MM.1S (cell line): ENCODE results near the gene BCAS4.

Source experiments
- DNase-seq: peaks from one replicate; pipeline ENCODE4 v3.0.0-alpha.2; 2015
- H2AFZ ChIP-seq: fragments of 300-600 bp; sonication (generic); 2 replicates; pipeline ENCODE4 v1.6.0; 2016; ENCODE audit warnings: antibody characterized with exemption, low read length
- H3F3A ChIP-seq: fragments of 300-600 bp; sonication (generic); 2 replicates; pipeline ENCODE4 v1.6.1; 2016; ENCODE audit warnings: mild to moderate bottlenecking, antibody characterized with exemption, low read length, moderate library complexity, mixed read lengths; ENCODE audit not compliant: insufficient read depth
- H3K27ac ChIP-seq: fragments of 300-600 bp; sonication (generic); 2 replicates; pipeline ENCODE4 v1.5.1; 2016; ENCODE audit warnings: mild to moderate bottlenecking, low read length
- H3K27me3 ChIP-seq: fragments of 300-600 bp; sonication (generic); replicated peaks from 2 replicates; pipeline ENCODE4 v1.6.0; 2016; ENCODE audit warnings: low read length; ENCODE audit not compliant: insufficient read depth
- H3K36me3 ChIP-seq: fragments of 300-600 bp; sonication (generic); replicated peaks from 2 replicates; pipeline ENCODE4 v1.6.1; 2016; ENCODE audit warnings: mild to moderate bottlenecking, low read length, mixed read lengths; ENCODE audit not compliant: insufficient read depth
- H3K4me1 ChIP-seq: fragments of 300-600 bp; sonication (generic); 2 replicates; pipeline ENCODE4 v1.6.1; 2016; ENCODE audit warnings: low read length, mixed read lengths
- H3K4me2 ChIP-seq: fragments of 300-600 bp; sonication (generic); 2 replicates; pipeline ENCODE4 v1.6.0; 2016; ENCODE audit warnings: low read depth, low read length
- H3K4me3 ChIP-seq: fragments of 300-600 bp; sonication (generic); 2 replicates; pipeline ENCODE4 v1.5.1; 2016; ENCODE audit warnings: low read length, mixed read lengths
- H3K79me2 ChIP-seq: fragments of 300-600 bp; sonication (generic); 2 replicates; pipeline ENCODE4 v1.6.1; 2016; ENCODE audit warnings: mixed run types, low read length, mixed read lengths
- H3K9ac ChIP-seq: fragments of 300-600 bp; sonication (generic); 2 replicates; pipeline ENCODE4 v1.6.1; 2016; ENCODE audit warnings: low read length, mixed read lengths
- H3K9me2 ChIP-seq: fragments of 300-600 bp; sonication (generic); replicated peaks from 2 replicates; pipeline ENCODE4 v1.6.1; 2016; ENCODE audit warnings: mild to moderate bottlenecking, low read length, mixed read lengths; ENCODE audit not compliant: insufficient read depth
- H3K9me3 ChIP-seq: fragments of 300-600 bp; sonication (generic); replicated peaks from 2 replicates; pipeline ENCODE4 v1.6.1; 2016; ENCODE audit warnings: mild to moderate bottlenecking, low read length, mixed read lengths; ENCODE audit not compliant: insufficient read depth
- H4K20me1 ChIP-seq: fragments of 300-600 bp; sonication (generic); 2 replicates; pipeline ENCODE4 v1.6.1; 2016; ENCODE audit warnings: mild to moderate bottlenecking, low read length, moderate library complexity, mixed read lengths; ENCODE audit not compliant: insufficient read depth
- CTCF ChIP-seq: fragments of 300-600 bp; sonication (generic); IDR thresholded peaks from 2 replicates; pipeline ENCODE4 v1.5.1; 2016; ENCODE audit warnings: antibody characterized with exemption, low read length, mixed read lengths
- EZH2 ChIP-seq: fragments of 300-600 bp; sonication (generic); optimal IDR thresholded peaks from 2 replicates; pipeline ENCODE3; 2017; ENCODE audit warnings: low read depth, mild to moderate bottlenecking, antibody characterized with exemption, low read length, mixed read lengths
- EZH2phosphoT487 ChIP-seq: fragments of 300-600 bp; sonication (generic); IDR thresholded peaks from 2 replicates; pipeline ENCODE4 v1.6.1; 2018; ENCODE audit warnings: antibody characterized with exemption, low read length

The BCAS4 gene

GRCh38 chr20:50926530-50926929, 131.7 kb downstream of the BCAS4 start:
- no peaks in the 10 kb centered on the region for H3K9me3 ChIP-seq
- H3K9me2 ChIP-seq = no peaks in the 10 kb centered on the region
- no peak overlapping the region for H3K9ac ChIP-seq
- no peaks in the 10 kb centered on the region; the same call in 1 of the 2 replicates for H3K36me3 ChIP-seq
- H3K27me3 ChIP-seq = no peaks in the 10 kb centered on the region
- H3K79me2 ChIP-seq = peaks cover 90% of the 10 kb centered on the region
- DNase-seq = no peak
- no peak overlapping the region for H2AFZ ChIP-seq
- no peak overlapping the region for H3K4me2 ChIP-seq
- no peak overlapping the region for H3K4me3 ChIP-seq
- no peak overlapping the region for H3K27ac ChIP-seq
- no peak for TF ChIP-seq EZH2
- TF ChIP-seq EZH2phosphoT487 = no peak
- no peak for TF ChIP-seq CTCF
- H4K20me1 ChIP-seq = peaks cover 55% of the 10 kb centered on the region
- peaks cover 8% of the 10 kb centered on the region for H3K4me1 ChIP-seq
- 0 out of 2 replicates have a peak, but pooled peaks cover 5% of the 10 kb centered on the region for H3F3A ChIP-seq
